HepG2 (cell line): ENCODE data around the gene PLAA. TPM values are rescaled to one million over a fixed set of nuclear protein-coding genes. Genes with fewer than 3 reads are reported as not detected.

Source experiments
- ATAC-seq: fragments of 200-7000 bp; cut with Tn5 transposase; 3 replicates; pipeline ENCODE4 v1.9.1; 2020; ENCODE audit warnings: mild to moderate bottlenecking, moderate library complexity
- BruUV-seq: library from RNA; stranded (reverse); fragments of 400-500 nt; replicated peaks from 2 replicates; lab custom pipeline; 2021; lab: Mats Ljungman, UMichigan
- CTCF ChIA-PET: fragments of 300-600 bp; formaldehyde crosslinking; extraction: SDS; loops from one replicate; lab custom pipeline; 2021; ENCODE audit warnings: low total read pairs, inconsistent platforms, low intra/inter-chr PET ratio; lab: Yijun Ruan, JAX
- POLR2A ChIA-PET: fragments of 350-600 bp; sonication (Branson Sonifier 250); formaldehyde crosslinking; loops from one replicate; lab custom pipeline; 2020; ENCODE audit warnings: antibody characterized with exemption, inconsistent platforms; lab: Yijun Ruan, JAX
- DNase-seq: peaks from one replicate; pipeline ENCODE4 v3.0.0-alpha.2; 2015; ENCODE audit warnings: low spot score
- FAIRE-seq: peaks from 3 replicates; lab custom pipeline; 2011; peaks lifted over from hg19 to GRCh38; lab: Jason Lieb, UNC
- H2AFZ ChIP-seq: one replicate; pipeline ENCODE4 v1.6.1; 2011; ENCODE audit warnings: low read length, inconsistent platforms
- H3K27ac ChIP-seq: fragments of 300-600 bp; 3 replicates; pipeline ENCODE4 v1.8.0; 2011; ENCODE audit warnings: mixed run types, mild to moderate bottlenecking, mixed read lengths, low read length, inconsistent platforms; ENCODE audit not compliant: insufficient read depth; ENCODE audit errors: extremely low read length
- H3K27me3 ChIP-seq, 2 experiments: fragments of 200-600 bp in 1 of 2; 2 replicates in 1 of 2; 3 replicates in 1 of 2; pipeline versions ENCODE4 v1.6.0 to v1.8.0; 2011; ENCODE audit warnings: low read length in 2 of 2, mild to moderate bottlenecking in 2 of 2, moderate library complexity in 2 of 2, inconsistent platforms in 1 of 2; ENCODE audit not compliant: insufficient read depth in 2 of 2, control insufficient read depth in 1 of 2
- H3K36me3 ChIP-seq, 2 experiments: fragments of 200-600 bp in 1 of 2; replicated peaks in 1 of 2; 2 replicates in 1 of 2; 3 replicates in 1 of 2; pipeline versions ENCODE4 v1.5.1 to v1.8.0; 2011; ENCODE audit warnings: low read length in 2 of 2, inconsistent platforms in 1 of 2; ENCODE audit not compliant: insufficient read depth in 2 of 2, control insufficient read depth in 1 of 2
- H3K4me1 ChIP-seq: 2 replicates; pipeline ENCODE4 v1.5.1; 2012; ENCODE audit warnings: low read length, inconsistent platforms; ENCODE audit not compliant: insufficient read depth
- H3K4me2 ChIP-seq: 2 replicates; pipeline ENCODE4 v1.6.0; 2011; ENCODE audit warnings: low read depth, low read length, inconsistent platforms
- H3K4me3 ChIP-seq, 3 experiments: fragments of 200-600 bp in 1 of 3; sonication (generic), shearing (Covaris generic) in 1 of 3; replicated peaks in 1 of 3; 2 replicates each; pipeline ENCODE4 v1.5.1; 2011 to 2016; ENCODE audit warnings: low read length in 3 of 3, inconsistent platforms in 2 of 3, low read depth in 2 of 3, mild to moderate bottlenecking in 2 of 3, control low read depth in 1 of 3, mixed read lengths in 1 of 3; ENCODE audit not compliant: insufficient read depth in 1 of 3
- H3K79me2 ChIP-seq: one replicate; pipeline ENCODE4 v1.6.1; 2011; ENCODE audit warnings: low read length, inconsistent platforms; ENCODE audit not compliant: insufficient read depth
- H3K9ac ChIP-seq: 2 replicates; pipeline ENCODE4 v1.6.0; 2011; ENCODE audit warnings: mild to moderate bottlenecking, low read depth, low read length, inconsistent platforms; ENCODE audit not compliant: insufficient read depth
- H3K9me3 ChIP-seq: 2 replicates; pipeline ENCODE4 v1.5.1; 2012; ENCODE audit warnings: mild to moderate bottlenecking, low read length
- H4K20me1 ChIP-seq: 2 replicates; pipeline ENCODE4 v1.6.0; 2011; ENCODE audit warnings: inconsistent platforms, mild to moderate bottlenecking, low read length, moderate library complexity; ENCODE audit not compliant: insufficient read depth
- CHD2 ChIP-seq: IDR thresholded peaks from 2 replicates; pipeline ENCODE4 v1.6.1; 2011; ENCODE audit warnings: low read depth, low read length, improper control_type of control experiment
- FOXC1 ChIP-seq: sonication (generic); formaldehyde crosslinking; IDR thresholded peaks from 2 replicates; pipeline ENCODE4 v1.8.0; 2022; ENCODE audit warnings: mild to moderate bottlenecking, missing genetic modification reagents, borderline replicate concordance
- REPIN1 ChIP-seq: sonication (generic); formaldehyde crosslinking; IDR thresholded peaks from 2 replicates; pipeline ENCODE4 v1.8.0; 2022; ENCODE audit warnings: missing genetic modification reagents, low read depth, mild to moderate bottlenecking, borderline replicate concordance
- SOX6 ChIP-seq, 2 experiments: fragments of 450-650 bp in 1 of 2; sonication (generic) in 1 of 2; formaldehyde crosslinking in 1 of 2; IDR thresholded peaks; 2 replicates each; pipeline versions ENCODE4 v1.4.0 to v1.6.1; 2017 to 2020; ENCODE audit warnings: antibody characterized with exemption in 1 of 2, mild to moderate bottlenecking in 1 of 2, missing genetic modification reagents in 1 of 2
- ZBTB20 ChIP-seq: sonication (generic); formaldehyde crosslinking; IDR thresholded peaks from 2 replicates; pipeline ENCODE4 v1.8.1; 2023; ENCODE audit warnings: missing genetic modification reagents, low read depth, mild to moderate bottlenecking, borderline replicate concordance
- ZNF562 ChIP-seq: sonication (generic); formaldehyde crosslinking; IDR thresholded peaks from 2 replicates; pipeline ENCODE4 v1.8.0; 2022; ENCODE audit warnings: missing genetic modification reagents, borderline replicate concordance
- WGBS: methylation state at CpG from one replicate; pipeline ENCODE4 v1.1.6; 2017; ENCODE audit warnings: low lambda C conversion rate; 5-methylcytosine and 5-hydroxymethylcytosine counted together
- in situ Hi-C: cut with HindIII; loops from 2 replicates; pipeline ENCODE4 v1.10.0; 2017; ENCODE audit warnings: low pct_unique_long_range_greater_than_20kb; ENCODE audit not compliant: extremely low pct_ligation_motif_present
- intact Hi-C: fragments of 100-400 bp; cut with micrococcal nuclease; formaldehyde crosslinking; loops from one replicate; pipeline ENCODE4 v1.10.0; 2022; ENCODE audit not compliant: unreplicated experiment
- polyA plus RNA-seq, 8 experiments: library from polyadenylated mRNA; depleted of rRNA in 3 of 8; stranded (reverse) in 7 of 8; unstranded in 1 of 8; fragments of >200 nt; fragmentation: Illumina TruSeq in 4 of 8; extraction: Trizol in 4 of 8; gene quantifications; 2 replicates each; pipeline versions ENCODE4 v1.2.1 to v1.2.3, GENCODE V29; 2011 to 2016; ENCODE audit warnings: low read depth in 4 of 8, missing spikeins in 1 of 8, mixed read lengths in 1 of 8; ENCODE audit not compliant: insufficient read depth in 1 of 8
- total RNA-seq, 5 experiments: library from RNA; depleted of rRNA; stranded (reverse); fragments of >200 nt; fragmentation: Illumina TruSeq; extraction: Trizol; gene quantifications; 2 replicates each; pipeline ENCODE4 v1.2.3, GENCODE V29; 2016; ENCODE audit warnings: low read depth in 1 of 5
- TF ChIP-seq, protein P1 (sequence below): IDR thresholded peaks from 2 replicates; pipeline ENCODE4 v1.6.1; 2016; ENCODE audit warnings: low read depth, control low read depth
- TF ChIP-seq, protein P2 (sequence below): sonication (generic); formaldehyde crosslinking; IDR thresholded peaks from 2 replicates; pipeline ENCODE4 v1.4.0; 2020; ENCODE audit warnings: missing genetic modification reagents, mild to moderate bottlenecking, borderline replicate concordance

The PLAA gene
- total and polyA plus RNA-seq, 2 of the 13 experiments (the other 11 are each of a cell fraction or from before 2014, with no cell fraction given) = 5.8 to 22.9 TPM

GRCh38 chr9:26973989-26974388 lies 26.9 kb upstream of the PLAA start:
- BruUV-seq = no TSS peak
- ChIA-PET CTCF (no interaction called here), POLR2A (no interaction called here)
- peaks cover 9% of the 10 kb centered on the region for H3K4me1 ChIP-seq
- whole genome bisulfite sequencing = 74% methylated on average over 5 of the region's 5 CpGs
- H3K27me3 ChIP-seq = no peaks in the 10 kb centered on the region
- in situ Hi-C loops = no loop called here
- TF ChIP-seq REPIN1 (CRISPR knock-in tag) = no peak
- TF ChIP-seq, protein P1, sequence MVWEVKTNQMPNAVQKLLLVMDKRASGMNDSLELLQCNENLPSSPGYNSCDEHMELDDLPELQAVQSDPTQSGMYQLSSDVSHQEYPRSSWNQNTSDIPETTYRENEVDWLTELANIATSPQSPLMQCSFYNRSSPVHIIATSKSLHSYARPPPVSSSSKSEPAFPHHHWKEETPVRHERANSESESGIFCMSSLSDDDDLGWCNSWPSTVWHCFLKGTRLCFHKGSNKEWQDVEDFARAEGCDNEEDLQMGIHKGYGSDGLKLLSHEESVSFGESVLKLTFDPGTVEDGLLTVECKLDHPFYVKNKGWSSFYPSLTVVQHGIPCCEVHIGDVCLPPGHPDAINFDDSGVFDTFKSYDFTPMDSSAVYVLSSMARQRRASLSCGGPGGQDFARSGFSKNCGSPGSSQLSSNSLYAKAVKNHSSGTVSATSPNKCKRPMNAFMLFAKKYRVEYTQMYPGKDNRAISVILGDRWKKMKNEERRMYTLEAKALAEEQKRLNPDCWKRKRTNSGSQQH (CRISPR knock-in tag) = no peak
- no peak for TF ChIP-seq CHD2
- TF ChIP-seq, protein P2, sequence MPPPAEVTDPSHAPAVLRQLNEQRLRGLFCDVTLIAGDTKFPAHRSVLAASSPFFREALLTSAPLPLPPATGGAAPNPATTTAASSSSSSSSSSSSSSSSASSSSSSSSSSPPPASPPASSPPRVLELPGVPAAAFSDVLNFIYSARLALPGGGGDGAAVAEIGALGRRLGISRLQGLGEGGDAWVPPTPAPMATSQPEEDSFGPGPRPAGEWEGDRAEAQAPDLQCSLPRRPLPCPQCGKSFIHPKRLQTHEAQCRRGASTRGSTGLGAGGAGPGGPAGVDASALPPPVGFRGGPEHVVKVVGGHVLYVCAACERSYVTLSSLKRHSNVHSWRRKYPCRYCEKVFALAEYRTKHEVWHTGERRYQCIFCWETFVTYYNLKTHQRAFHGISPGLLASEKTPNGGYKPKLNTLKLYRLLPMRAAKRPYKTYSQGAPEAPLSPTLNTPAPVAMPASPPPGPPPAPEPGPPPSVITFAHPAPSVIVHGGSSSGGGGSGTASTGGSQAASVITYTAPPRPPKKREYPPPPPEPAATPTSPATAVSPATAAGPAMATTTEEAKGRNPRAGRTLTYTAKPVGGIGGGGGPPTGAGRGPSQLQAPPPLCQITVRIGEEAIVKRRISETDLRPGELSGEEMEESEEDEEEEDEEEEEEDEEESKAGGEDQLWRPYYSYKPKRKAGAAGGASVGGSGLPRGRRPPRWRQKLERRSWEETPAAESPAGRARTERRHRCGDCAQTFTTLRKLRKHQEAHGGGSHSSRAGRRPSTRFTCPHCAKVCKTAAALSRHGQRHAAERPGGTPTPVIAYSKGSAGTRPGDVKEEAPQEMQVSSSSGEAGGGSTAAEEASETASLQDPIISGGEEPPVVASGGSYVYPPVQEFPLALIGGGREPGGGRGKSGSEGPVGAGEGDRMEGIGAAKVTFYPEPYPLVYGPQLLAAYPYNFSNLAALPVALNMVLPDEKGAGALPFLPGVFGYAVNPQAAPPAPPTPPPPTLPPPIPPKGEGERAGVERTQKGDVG = no peak
- no peak for TF ChIP-seq FOXC1 (CRISPR knock-in tag)
- TF ChIP-seq ZBTB20 = no peak
- no peak for TF ChIP-seq SOX6 (IDR thresholded peaks at IDR 0.05)
- TF ChIP-seq SOX6 (CRISPR knock-in tag; IDR thresholded peaks at IDR 0.05) = no peak
- no peak for TF ChIP-seq ZNF562 (CRISPR knock-in tag)
- no peak overlapping the region for H3K27ac ChIP-seq
- no peak for ATAC-seq
- intact Hi-C loops = loop anchor here (2.0 kb wide), 1 partner anchor 81 kb away; the partner anchor contains the start of gene CAAP1
- DNase-seq = no peak
- no peaks in the 10 kb centered on the region for H3K36me3 ChIP-seq
- no peak overlapping the region for H3K4me2 ChIP-seq
- H2AFZ ChIP-seq = no peak overlapping the region
- no peak for FAIRE-seq
- peaks cover 4% of the 10 kb centered on the region for H3K79me2 ChIP-seq
- H3K9ac ChIP-seq = no peak overlapping the region
- no peaks in the 10 kb centered on the region for H3K9me3 ChIP-seq
- no peaks in the 10 kb centered on the region for H4K20me1 ChIP-seq
- no peak overlapping the region for H3K4me3 ChIP-seq
